B cell (primary cell): ENCODE results near the gene PTPRN2. TPM values are rescaled to one million over a fixed set of nuclear protein-coding genes. Genes with fewer than 3 reads are reported as not detected.

ENCODE experiments used
- ATAC-seq: fragments of 200-7000 bp; cut with Tn5 transposase; one replicate; pipeline ENCODE4 v1.10.0; 2021; ENCODE audit warnings: low read depth, mild to moderate bottlenecking, moderate number of reproducible peaks, moderate library complexity
- CTCF ChIA-PET: fragments of 350-600 bp; sonication (Branson Sonifier 250); formaldehyde crosslinking; loops from one replicate; lab custom pipeline; 2021; ENCODE audit warnings: antibody characterized with exemption, inconsistent platforms; lab: Charles Lee
- POLR2A ChIA-PET: fragments of 350-600 bp; sonication (Branson Sonifier 250); formaldehyde crosslinking; loops from one replicate; lab custom pipeline; 2021; ENCODE audit warnings: antibody characterized with exemption; lab: Charles Lee
- DNase-seq: peaks from one replicate; pipeline ENCODE4 v3.0.0; 2013
- H2AFZ ChIP-seq: 2 replicates; pipeline ENCODE4 v1.6.1; 2012; ENCODE audit warnings: mild to moderate bottlenecking, low read depth, low read length; ENCODE audit not compliant: insufficient read depth, poor library complexity, severe bottlenecking
- H3K27ac ChIP-seq, 2 donors: 1 replicate in 1 of 2; 2 replicates in 1 of 2; pipeline ENCODE4 v1.5.1; 2012 to 2013; ENCODE audit warnings: low read length in 2 of 2, mild to moderate bottlenecking in 2 of 2, moderate library complexity in 1 of 2
- H3K27me3 ChIP-seq, 4 experiments: fragments of 200-600 bp in 1 of 4; sonication (generic) in 1 of 4; replicated peaks in 1 of 4; 1 replicate in 2 of 4; 2 replicates in 2 of 4; pipeline versions ENCODE4 v1.6.1 to v1.7.0; 2013 to 2016; ENCODE audit warnings: low read length in 3 of 4, mild to moderate bottlenecking in 2 of 4, mixed read lengths in 1 of 4, moderate library complexity in 1 of 4; ENCODE audit not compliant: insufficient read depth in 4 of 4, control insufficient read depth in 3 of 4; ENCODE audit errors: control extremely low read depth in 1 of 4
- H3K36me3 ChIP-seq, 2 experiments: replicated peaks in 1 of 2; 1 replicate in 1 of 2; 2 replicates in 1 of 2; pipeline versions ENCODE4 v1.6.1 to v1.7.1; 2013; ENCODE audit warnings: low read length in 1 of 2; ENCODE audit not compliant: insufficient read depth in 2 of 2, control insufficient read depth in 1 of 2; ENCODE audit errors: control extremely low read depth in 1 of 2, extremely low read depth in 1 of 2
- H3K4me1 ChIP-seq, 2 donors: fragments of 200-600 bp in 1 of 2; sonication (generic) in 1 of 2; 1 replicate in 1 of 2; 2 replicates in 1 of 2; pipeline versions ENCODE4 v1.5.1 to v1.6.1; 2013 to 2017; ENCODE audit warnings: low read length in 2 of 2; ENCODE audit not compliant: control insufficient read depth in 2 of 2, insufficient read depth in 2 of 2
- H3K4me2 ChIP-seq: replicated peaks from 2 replicates; pipeline ENCODE3; 2012; ENCODE audit warnings: mild to moderate bottlenecking, low read depth, low read length; ENCODE audit not compliant: poor library complexity, severe bottlenecking
- H3K4me3 ChIP-seq, 5 experiments: fragments of 200-600 bp in 1 of 5; sonication (generic) in 1 of 5; 1 replicate in 3 of 5; 2 replicates in 2 of 5; pipeline versions ENCODE4 v1.5.1 to v1.7.0; 2011 to 2016; ENCODE audit warnings: low read length in 4 of 5, mild to moderate bottlenecking in 4 of 5, low read depth in 2 of 5, control low read depth in 1 of 5, moderate library complexity in 1 of 5; ENCODE audit not compliant: insufficient read depth in 1 of 5; ENCODE audit errors: control extremely low read depth in 1 of 5, extremely low read depth in 1 of 5
- H3K79me2 ChIP-seq: fragments of 200-600 bp; sonication (generic); one replicate; pipeline ENCODE4 v1.6.0; 2016; ENCODE audit warnings: low read length; ENCODE audit not compliant: control insufficient read depth, insufficient read depth
- H3K9ac ChIP-seq: fragments of 200-600 bp; sonication (generic); 2 replicates; pipeline ENCODE4 v1.6.1; 2017; ENCODE audit warnings: mild to moderate bottlenecking, low read length, moderate library complexity
- H3K9me3 ChIP-seq, 3 donors: one replicate each; pipeline versions ENCODE4 v1.6.1 to v1.7.1; 2013; ENCODE audit warnings: low read length in 2 of 3; ENCODE audit not compliant: control insufficient read depth in 2 of 3, insufficient read depth in 1 of 3; ENCODE audit errors: control extremely low read depth in 1 of 3
- H4K20me1 ChIP-seq: 2 replicates; pipeline ENCODE4 v1.6.0; 2012; ENCODE audit warnings: mild to moderate bottlenecking, low read length; ENCODE audit not compliant: insufficient read depth, control insufficient read depth, poor library complexity, severe bottlenecking
- H3K27ac Mint-ChIP-seq: one replicate; pipeline ENCODE4 v1.8.0; 2021; ENCODE audit warnings: mixed read lengths
- H3K27me3 Mint-ChIP-seq: one replicate; pipeline ENCODE4 v1.8.0; 2021; ENCODE audit warnings: mixed read lengths
- H3K4me1 Mint-ChIP-seq: one replicate; pipeline ENCODE4 v1.8.0; 2021; ENCODE audit warnings: mixed read lengths
- H3K4me3 Mint-ChIP-seq: one replicate; pipeline ENCODE4 v1.8.0; 2021; ENCODE audit warnings: mixed read lengths
- H3K9me3 Mint-ChIP-seq: one replicate; pipeline ENCODE4 v1.8.0; 2022; ENCODE audit warnings: mixed read lengths; ENCODE audit not compliant: insufficient read depth
- CTCF ChIP-seq: fragments of 200-600 bp; IDR thresholded peaks from one replicate; pipeline ENCODE4 v1.8.0; 2022; ENCODE audit warnings: antibody characterized with exemption, mild to moderate bottlenecking
- EZH2 ChIP-seq: IDR thresholded peaks from 2 replicates; pipeline ENCODE4 v1.6.1; 2012; ENCODE audit warnings: borderline replicate concordance, low read depth, mild to moderate bottlenecking, moderate library complexity, low read length; ENCODE audit not compliant: insufficient read depth, poor library complexity, severe bottlenecking
- WGBS: methylation state at CpG from one replicate; pipeline ENCODE4 v1.1.5; 2013; ENCODE audit warnings: missing lambda C conversion rate; ENCODE audit not compliant: insufficient coverage; 5-methylcytosine and 5-hydroxymethylcytosine counted together
- intact Hi-C: fragments of 100-400 bp; cut with micrococcal nuclease; formaldehyde crosslinking; loops from one replicate; pipeline ENCODE4 v1.10.0; 2022
- polyA plus RNA-seq: library from polyadenylated mRNA; depleted of rRNA; stranded (reverse); fragments of >200 nt; gene quantifications from 2 replicates; pipeline ENCODE4 v1.2.3, GENCODE V29; 2012
- total RNA-seq, 2 donors: library from RNA; stranded (reverse); fragments of 120-200 nt in 1 of 2; gene quantifications; 1 replicate in 1 of 2; 2 replicates in 1 of 2; pipeline versions ENCODE4 v1.2.3 to v1.2.4, GENCODE V29; 2013 to 2022

Gene PTPRN2
- total and polyA plus RNA-seq, 2 donors (not counting 1 experiment from before 2014, with no cell fraction given), result 2.0 to 5.0 TPM

- Mint-ChIP-seq H3K9me3 (no peaks in the 10 kb centered on the region), H3K27ac (no peak overlapping the region), H3K27me3 (no peaks in the 10 kb centered on the region), H3K4me3 (no peak overlapping the region), H3K4me1 (no peaks in the 10 kb centered on the region)
- POLR2A ChIA-PET, result no interaction called here
- DNase-seq (no peak), ATAC-seq (no peak)
- CTCF ChIA-PET, result no interaction called here
- intact Hi-C loops, result no loop called here
- Histone ChIP-seq H2AFZ (no peak overlapping the region), H3K4me3 (no peak overlapping the region), H3K79me2 (no peaks in the 10 kb centered on the region), H3K4me1 (no peaks in the 10 kb centered on the region), H3K9ac (no peak overlapping the region), H3K36me3 (no peaks in the 10 kb centered on the region), H4K20me1 (no peaks in the 10 kb centered on the region), H3K4me2 (no peak overlapping the region), H3K9me3 (peaks cover 0 to 73% (median 5%) of the 10 kb centered on the region in 3 donors), H3K27me3 (no peaks in the 10 kb centered on the region), H3K27ac (no peak overlapping the region)
- 87% methylated on average over 10 of the region's 16 CpGs for WGBS
- TF ChIP-seq CTCF (no peak), EZH2 (no peak)
Measured at GRCh38 chr7:158111049-158111751, 476.4 kb downstream of the PTPRN2 start.

GRCh38 chr7:158110661-158111048 lies 477.0 kb downstream of the PTPRN2 start:
- WGBS, result 90% methylated on average over 14 of the region's 14 CpGs
- intact Hi-C loops, result no loop called here
- no peak overlapping the region for H3K4me3 Mint-ChIP-seq
- Histone ChIP-seq H3K4me3 (no peak overlapping the region), H3K4me2 (no peak overlapping the region), H3K9ac (no peak overlapping the region), H3K27me3 (no peaks in the 10 kb centered on the region), H3K4me1 (no peaks in the 10 kb centered on the region), H3K27ac (no peak overlapping the region), H4K20me1 (no peaks in the 10 kb centered on the region), H2AFZ (no peak overlapping the region), H3K9me3 (peaks cover 0 to 71% (median 4%) of the 10 kb centered on the region in 3 donors), H3K79me2 (no peaks in the 10 kb centered on the region), H3K36me3 (no peaks in the 10 kb centered on the region)
- no peaks in the 10 kb centered on the region for H3K4me1 Mint-ChIP-seq
- H3K9me3 Mint-ChIP-seq, result no peaks in the 10 kb centered on the region
- ATAC-seq, result no peak
- no peaks in the 10 kb centered on the region for H3K27me3 Mint-ChIP-seq
- ChIA-PET CTCF (no interaction called here), POLR2A (no interaction called here)
- TF ChIP-seq EZH2, result no peak
- no peak for TF ChIP-seq CTCF
- H3K27ac Mint-ChIP-seq, result no peak overlapping the region
- no peak for DNase-seq
